Medulla oblongata (tissue), 1 donor: ENCODE measurements around the gene KCNA10.
A peak's percentile ranks its signal among the peaks of the same experiment; 100 is the strongest.

ENCODE experiments used
- DNase-seq: peaks from one replicate; pipeline ENCODE4 v3.0.0-alpha.2; 2015; ENCODE audit errors: extremely low spot score

The KCNA10 gene

GRCh38 chr1:110519125-110519810 is at the start of gene KCNA10:
KCNA10 (minus strand) TSS chr1:110519175; CDS start chr1:110518787, 388 bp downstream.
- no peak for DNase-seq

- no peak for DNase-seq
These were observed 47.9 kb upstream of the KCNA10 start for GRCh38 chr1:110566836-110567235.

GRCh38 chr1:110565565-110565964 is 46.6 kb upstream of the KCNA10 start:
- DNase-seq = peak; percentile 95

DNA sequence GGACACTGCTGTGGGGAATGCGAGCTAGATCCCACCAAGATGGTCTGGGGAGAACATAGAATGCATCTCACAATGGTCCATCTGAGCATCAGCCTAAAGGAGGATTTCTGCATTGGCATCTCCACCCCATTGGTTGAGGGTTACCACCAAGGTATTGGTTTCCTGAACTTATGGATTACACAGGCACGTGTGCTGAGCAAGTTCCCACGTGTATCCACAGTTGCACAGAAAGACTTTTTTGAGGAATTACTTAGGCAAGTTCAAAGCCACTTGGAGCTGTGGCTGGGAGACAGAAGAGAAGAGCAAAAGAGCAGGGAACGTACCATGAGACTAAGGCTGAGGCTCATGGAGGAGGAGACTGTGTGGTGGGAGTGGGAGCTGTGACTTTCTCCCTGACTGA is 44.1 kb upstream of the KCNA10 start:
- no peak for DNase-seq

- no peak for DNase-seq
These were observed 42.6 kb upstream of the KCNA10 start for GRCh38 chr1:110561596-110561995.

- DNase-seq = no peak
These were observed 40.2 kb upstream of the KCNA10 start for GRCh38 chr1:110559157-110559556.

- no peak for DNase-seq
These were observed 38.5 kb upstream of the KCNA10 start for GRCh38 chr1:110557481-110557880.

GRCh38 chr1:110556471-110556807 is 37.5 kb upstream of the KCNA10 start:
- DNase-seq = peak; percentile 93

DNA sequence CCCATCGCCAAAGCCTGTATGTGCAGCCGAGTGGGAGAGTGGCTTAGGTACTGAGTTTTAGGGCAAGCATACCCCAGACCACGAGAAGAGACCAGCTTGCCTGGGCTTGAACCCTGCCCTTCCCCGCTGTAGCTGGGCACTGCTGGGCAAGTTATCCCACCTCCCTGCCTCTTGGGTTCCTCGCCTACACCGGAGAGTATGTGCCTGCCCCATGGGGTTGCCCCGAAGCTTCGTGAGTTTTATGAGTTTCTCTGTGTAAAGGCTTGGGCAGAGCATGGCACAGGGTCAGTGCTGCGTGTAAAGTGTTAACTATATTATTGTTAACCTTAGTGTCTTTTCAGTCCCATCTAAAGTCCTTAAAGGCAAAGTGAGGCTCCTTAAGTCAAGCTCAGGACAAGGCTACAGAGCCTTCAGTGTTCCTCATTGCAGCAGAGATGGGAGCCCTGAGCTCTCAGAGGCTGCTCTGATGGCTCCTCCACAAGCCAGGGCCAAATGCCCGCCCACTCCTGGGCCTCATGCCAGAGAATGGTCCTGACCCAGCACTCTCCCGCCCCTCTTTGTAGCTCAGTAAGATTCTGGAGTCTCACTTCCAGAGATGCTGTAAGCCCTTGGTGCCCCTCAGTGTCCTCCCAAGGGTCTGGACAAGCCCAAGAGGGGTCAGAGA is 37.0 kb upstream of the KCNA10 start:
- DNase-seq = peak; percentile 94

- DNase-seq = peak; percentile 75
These were observed 36.2 kb upstream of the KCNA10 start for GRCh38 chr1:110554871-110555801.

- DNase-seq = no peak
These were observed 32.4 kb upstream of the KCNA10 start for GRCh38 chr1:110551278-110551809.

GRCh38 chr1:110549831-110550230 is 30.9 kb upstream of the KCNA10 start:
- no peak for DNase-seq

- DNase-seq = no peak
These were observed 29.4 kb upstream of the KCNA10 start for GRCh38 chr1:110548381-110548780.

- DNase-seq = no peak
These were observed 28.0 kb upstream of the KCNA10 start for GRCh38 chr1:110547017-110547416.

DNA sequence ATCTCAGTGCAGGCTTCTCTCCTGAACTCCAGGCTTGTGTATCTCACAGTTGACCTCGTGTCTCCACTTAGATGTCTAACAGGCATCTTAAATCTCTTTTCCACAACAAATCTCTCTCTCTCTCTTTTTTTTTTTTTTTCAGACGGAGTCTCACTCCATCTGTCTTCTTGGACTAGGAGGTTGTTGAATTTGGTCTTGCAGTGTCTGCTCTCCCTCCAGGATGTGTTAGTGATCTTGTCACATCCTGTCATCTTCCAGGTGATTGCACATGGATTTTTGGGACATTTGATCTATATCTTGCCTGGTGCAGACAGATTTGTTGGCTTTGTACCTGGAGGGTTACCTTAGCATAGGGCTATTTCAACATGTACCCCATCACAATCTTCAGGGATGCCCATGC is 26.5 kb upstream of the KCNA10 start:
- no peak for DNase-seq

DNA sequence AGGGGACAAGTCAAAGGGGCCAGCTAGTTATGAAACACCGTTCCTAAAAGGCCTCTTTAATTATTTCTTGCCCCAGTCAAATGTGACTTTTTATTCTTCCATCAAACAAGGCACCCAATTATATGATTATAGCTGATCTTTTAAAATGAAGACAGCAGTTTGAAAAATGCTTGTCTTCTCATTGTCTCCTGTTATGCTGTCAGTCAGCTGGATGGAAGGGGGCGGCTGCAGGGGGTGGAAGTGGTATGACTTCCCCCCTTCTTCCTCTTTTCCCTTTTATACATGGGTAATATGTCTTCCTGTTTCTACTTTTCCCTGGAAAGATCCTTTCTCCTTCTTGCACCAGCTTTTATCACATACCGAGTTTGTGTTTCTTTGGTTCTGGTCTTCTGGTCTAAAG is 25.8 kb upstream of the KCNA10 start:
- no peak for DNase-seq

DNA sequence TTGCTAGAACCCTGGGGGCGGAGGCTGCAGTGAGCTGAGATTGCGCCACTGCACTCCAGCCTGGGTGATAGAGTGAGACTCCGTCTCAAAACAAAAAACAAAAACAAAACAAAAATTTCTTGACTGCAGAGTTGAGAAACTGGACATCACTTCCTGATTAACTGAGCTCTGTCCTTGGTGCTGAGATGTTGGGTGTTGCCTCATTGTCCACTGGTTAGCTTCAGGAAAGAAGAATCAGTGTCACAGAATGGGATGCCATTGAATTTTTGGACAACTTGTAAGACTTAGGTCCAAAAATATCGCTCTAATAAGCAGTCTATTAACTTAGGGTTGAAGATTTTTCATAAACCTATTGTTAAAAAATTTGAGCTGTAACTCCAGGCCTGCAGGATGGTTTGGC is 23.8 kb upstream of the KCNA10 start:
- no peak for DNase-seq

GRCh38 chr1:110541906-110542395 is 23.0 kb upstream of the KCNA10 start:
- DNase-seq = no peak

DNA sequence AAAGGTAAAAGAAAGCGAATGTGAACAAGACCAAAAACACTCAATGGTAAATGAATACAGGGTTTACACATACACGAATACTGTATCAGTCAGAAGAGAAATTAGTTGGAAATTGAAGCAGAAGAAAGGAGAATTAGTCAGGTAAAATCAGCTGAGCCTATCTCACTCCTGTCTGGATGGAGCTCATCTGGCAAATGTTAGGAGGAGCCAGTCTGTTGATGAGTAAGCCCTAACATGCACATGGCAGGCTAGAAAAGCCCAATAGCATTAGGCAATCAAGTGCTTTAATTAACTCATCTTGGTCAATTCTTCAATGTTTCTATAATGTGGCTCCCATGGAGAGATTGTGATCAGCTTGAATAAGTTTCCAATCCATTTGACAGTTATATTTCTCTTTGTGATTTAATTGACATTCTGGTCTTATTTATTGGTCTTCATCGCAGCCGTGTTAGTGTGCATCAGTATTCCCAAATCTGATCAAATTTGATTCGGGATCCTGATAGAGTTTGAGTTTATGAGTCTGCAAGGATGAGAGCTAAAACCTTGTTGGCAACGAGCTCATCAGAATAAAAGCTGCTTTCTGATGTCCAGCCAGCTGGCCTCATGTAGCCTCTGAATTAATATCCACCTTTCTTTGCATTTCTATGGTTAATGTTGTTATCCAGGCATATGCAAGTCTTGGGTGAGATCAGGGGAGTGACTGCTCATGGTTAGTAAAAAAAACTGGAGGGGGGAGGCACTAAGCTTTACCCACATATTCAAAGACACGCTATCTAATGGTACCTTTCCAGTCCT is 22.1 kb upstream of the KCNA10 start:
- no peak for DNase-seq

- DNase-seq = peak; percentile 82
These were observed 19.9 kb upstream of the KCNA10 start for GRCh38 chr1:110538921-110539320.

DNA sequence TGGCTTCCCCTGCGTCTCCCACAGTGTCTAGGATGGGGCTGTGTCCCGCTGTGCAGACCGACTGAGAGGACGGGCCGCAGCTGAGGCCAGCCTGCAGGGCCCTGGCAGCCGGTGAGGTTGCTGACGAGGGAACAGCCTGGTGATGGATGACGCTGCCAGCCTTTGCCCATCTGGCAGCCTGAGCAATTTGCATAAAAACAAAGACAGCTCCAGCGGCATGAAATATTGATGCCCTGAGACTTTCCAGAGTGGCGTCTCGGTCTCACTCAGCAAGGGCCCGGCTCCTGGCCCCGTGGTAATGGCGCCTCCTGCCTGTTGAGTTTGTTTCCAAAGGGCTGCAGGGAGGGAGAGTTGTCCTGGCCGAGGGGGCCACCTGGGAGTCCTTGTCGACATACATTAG is 19.1 kb upstream of the KCNA10 start:
- peak; percentile 87 for DNase-seq
